OCI-LY7 (cell line): ENCODE data around the gene BTG2. TPM values are rescaled to one million over a fixed set of nuclear protein-coding genes. Genes with fewer than 3 reads are reported as not detected.

ENCODE experiments used
- BruUV-seq: library from RNA; stranded (reverse); fragments of 400-500 nt; replicated peaks from 2 replicates; lab custom pipeline; 2021; lab: Mats Ljungman, UMichigan
- CTCF ChIA-PET: fragments of 300-600 bp; sonication (Branson Sonifier 250); formaldehyde crosslinking; loops from one replicate; lab custom pipeline; 2022; ENCODE audit warnings: antibody characterized with exemption; ENCODE audit not compliant: unreplicated experiment; lab: Charles Lee
- POLR2A ChIA-PET: fragments of 300-600 bp; sonication (Branson Sonifier 250); formaldehyde crosslinking; loops from one replicate; lab custom pipeline; 2022; ENCODE audit warnings: antibody characterized with exemption; lab: Charles Lee
- DNase-seq: peaks from one replicate; pipeline ENCODE4 v3.0.0-alpha.2; 2015; ENCODE audit warnings: low spot score
- H2AFZ ChIP-seq: fragments of 200-600 bp; sonication (generic), shearing (Covaris generic); 2 replicates; pipeline ENCODE4 v1.6.1; 2014; ENCODE audit warnings: mild to moderate bottlenecking, antibody characterized with exemption, low read length, moderate library complexity
- H3K27ac ChIP-seq: fragments of 200-600 bp; sonication (generic); 2 replicates; pipeline ENCODE4 v1.5.1; 2014; ENCODE audit warnings: mixed run types, low read depth, mild to moderate bottlenecking, moderate library complexity, low read length, inconsistent platforms; ENCODE audit not compliant: poor library complexity, severe bottlenecking
- H3K36me3 ChIP-seq: fragments of 200-600 bp; sonication (generic); 2 replicates; pipeline ENCODE4 v1.6.1; 2014; ENCODE audit warnings: mild to moderate bottlenecking, antibody characterized with exemption, low read length, moderate library complexity, mixed read lengths; ENCODE audit not compliant: insufficient read depth
- H3K4me1 ChIP-seq: fragments of 200-600 bp; sonication (generic); 2 replicates; pipeline ENCODE4 v1.5.1; 2014; ENCODE audit warnings: mild to moderate bottlenecking, low read length; ENCODE audit not compliant: insufficient read depth, poor library complexity, severe bottlenecking
- H3K4me2 ChIP-seq: fragments of 200-600 bp; sonication (generic); 2 replicates; pipeline ENCODE4 v1.6.1; 2014; ENCODE audit warnings: mild to moderate bottlenecking, low read length
- H3K4me3 ChIP-seq: fragments of 200-600 bp; sonication (generic); 2 replicates; pipeline ENCODE4 v1.5.1; 2014; ENCODE audit warnings: mild to moderate bottlenecking, low read depth, low read length; ENCODE audit not compliant: poor library complexity, severe bottlenecking
- H3K79me2 ChIP-seq: fragments of 200-600 bp; sonication (generic); 2 replicates; pipeline ENCODE4 v1.6.1; 2016; ENCODE audit warnings: low read depth, mild to moderate bottlenecking, low read length, moderate library complexity, mixed read lengths; ENCODE audit not compliant: insufficient read depth
- H3K9me2 ChIP-seq: fragments of 200-600 bp; sonication (generic); 2 replicates; pipeline ENCODE4 v1.6.1; 2016; ENCODE audit warnings: mild to moderate bottlenecking, low read length, mixed read lengths; ENCODE audit not compliant: insufficient read depth
- H3K9me3 ChIP-seq: fragments of 200-600 bp; sonication (generic); 2 replicates; pipeline ENCODE4 v1.6.1; 2014; ENCODE audit warnings: mild to moderate bottlenecking, mixed run types, low read length, mixed read lengths
- H4K20me1 ChIP-seq: fragments of 200-600 bp; sonication (generic); 2 replicates; pipeline ENCODE4 v1.6.1; 2014; ENCODE audit warnings: mild to moderate bottlenecking, antibody characterized with exemption, low read length, moderate library complexity, mixed read lengths; ENCODE audit not compliant: insufficient read depth
- EZH2phosphoT487 ChIP-seq: fragments of 200-600 bp; sonication (generic); IDR thresholded peaks from 2 replicates; pipeline ENCODE4 v1.6.1; 2018; ENCODE audit warnings: low read depth, borderline replicate concordance, mild to moderate bottlenecking, mixed run types, antibody characterized with exemption, low read length, moderate library complexity, mixed read lengths
- intact Hi-C: fragments of 100-400 bp; cut with micrococcal nuclease; formaldehyde crosslinking; loops from one replicate; pipeline ENCODE4 v1.10.0; 2022; ENCODE audit not compliant: unreplicated experiment
- total RNA-seq, 2 experiments: library from RNA; depleted of rRNA in 1 of 2; stranded (reverse); fragments of >200 nt in 1 of 2; shearing (Covaris generic) in 1 of 2; gene quantifications; 2 replicates each; pipeline ENCODE4 v1.2.3, GENCODE V29; 2014 to 2022
- TF ChIP-seq, protein P1 (sequence below): fragments of 200-600 bp; sonication (generic); conservative IDR thresholded peaks from 2 replicates; pipeline ENCODE4 v1.5.1; 2014; ENCODE audit warnings: mild to moderate bottlenecking, antibody characterized with exemption, low read length, moderate library complexity, mixed read lengths

BTG2 gene
- total RNA-seq, 2 experiments from 2014 or later = 99.5 to 156 TPM

GRCh38 chr1:203291201-203292096 is 13.9 kb upstream of the BTG2 start:
- peaks cover 99% of the 10 kb centered on the region for H3K4me1 ChIP-seq
- H3K4me2 ChIP-seq = peak overlapping the region; percentile 93
- ChIA-PET POLR2A (interaction anchor here (0.8 to 23.3 kb wide), 5 partner anchors 8 to 47 kb away, joined by 3 to 458 read pairs (median 32); partner anchors contain the start of gene BTG2), CTCF (interaction anchor here (0.6 to 1.5 kb wide), 4 partner anchors 13 to 29 kb away, joined by 3 to 6 read pairs (median 4); no protein-coding TSS in a partner anchor)
- H3K9me3 ChIP-seq = no peaks in the 10 kb centered on the region
- no peaks in the 10 kb centered on the region for H3K9me2 ChIP-seq
- no peak for DNase-seq
- peaks cover 14% of the 10 kb centered on the region; the same call in 1 of the 2 replicates for H3K79me2 ChIP-seq
- peak overlapping the region; percentile 63 for H3K4me3 ChIP-seq
- no peaks in the 10 kb centered on the region for H3K36me3 ChIP-seq
- H2AFZ ChIP-seq = no peak overlapping the region
- H3K27ac ChIP-seq = peak overlapping the region; percentile 99
- no peak for TF ChIP-seq EZH2phosphoT487
- BruUV-seq = no TSS peak
- H4K20me1 ChIP-seq = no peaks in the 10 kb centered on the region
- intact Hi-C loops = loop anchor here (5.0 kb wide), 1 partner anchor 1226 kb away; the partner anchor contains the start of gene MDM4

GRCh38 chr1:203295796-203296195 is 9.5 kb upstream of the BTG2 start:
- no TSS peak for BruUV-seq
- CTCF ChIA-PET = interaction anchor here (0.6 to 1.8 kb wide), 7 partner anchors 12 to 30 kb away, joined by 3 to 12 read pairs (median 4); no protein-coding TSS in a partner anchor
- H3K4me3 ChIP-seq = peak overlapping the region; percentile 61

More at GRCh38 chr1:203295796-203296195, 9.5 kb upstream of the BTG2 start:
- H3K4me2 ChIP-seq = peak overlapping the region; percentile 88
- H4K20me1 ChIP-seq = no peaks in the 10 kb centered on the region
- no peaks in the 10 kb centered on the region for H3K9me2 ChIP-seq
- intact Hi-C loops = loop anchor here (5.0 kb wide), 1 partner anchor 457 kb away; no protein-coding TSS in a partner anchor
- DNase-seq = peak; percentile 94
- peaks cover 15% of the 10 kb centered on the region; the same call in 1 of the 2 replicates for H3K79me2 ChIP-seq
- peaks cover 100% of the 10 kb centered on the region for H3K4me1 ChIP-seq
- no peaks in the 10 kb centered on the region for H3K36me3 ChIP-seq
- H3K27ac ChIP-seq = peak overlapping the region; percentile 98
- no peaks in the 10 kb centered on the region for H3K9me3 ChIP-seq
- POLR2A ChIA-PET = interaction anchor here (0.8 to 23.3 kb wide), 4 partner anchors 14 to 28 kb away, joined by 3 to 458 read pairs (median 123); partner anchors contain the start of gene BTG2
- TF ChIP-seq, protein P1, sequence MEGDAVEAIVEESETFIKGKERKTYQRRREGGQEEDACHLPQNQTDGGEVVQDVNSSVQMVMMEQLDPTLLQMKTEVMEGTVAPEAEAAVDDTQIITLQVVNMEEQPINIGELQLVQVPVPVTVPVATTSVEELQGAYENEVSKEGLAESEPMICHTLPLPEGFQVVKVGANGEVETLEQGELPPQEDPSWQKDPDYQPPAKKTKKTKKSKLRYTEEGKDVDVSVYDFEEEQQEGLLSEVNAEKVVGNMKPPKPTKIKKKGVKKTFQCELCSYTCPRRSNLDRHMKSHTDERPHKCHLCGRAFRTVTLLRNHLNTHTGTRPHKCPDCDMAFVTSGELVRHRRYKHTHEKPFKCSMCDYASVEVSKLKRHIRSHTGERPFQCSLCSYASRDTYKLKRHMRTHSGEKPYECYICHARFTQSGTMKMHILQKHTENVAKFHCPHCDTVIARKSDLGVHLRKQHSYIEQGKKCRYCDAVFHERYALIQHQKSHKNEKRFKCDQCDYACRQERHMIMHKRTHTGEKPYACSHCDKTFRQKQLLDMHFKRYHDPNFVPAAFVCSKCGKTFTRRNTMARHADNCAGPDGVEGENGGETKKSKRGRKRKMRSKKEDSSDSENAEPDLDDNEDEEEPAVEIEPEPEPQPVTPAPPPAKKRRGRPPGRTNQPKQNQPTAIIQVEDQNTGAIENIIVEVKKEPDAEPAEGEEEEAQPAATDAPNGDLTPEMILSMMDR = no peak
- no peak overlapping the region for H2AFZ ChIP-seq
